Right lobe of liver (tissue), 4 donors: Measurements from ENCODE around the gene MTFMT.

ENCODE experiments used
- POLR2A ChIP-seq: fragments of 450-650 bp; IDR thresholded peaks from one replicate; pipeline ENCODE4 v1.6.1; 2017; ENCODE audit warnings: antibody characterized with exemption, mild to moderate bottlenecking
- TF ChIP-seq, protein P1 (sequence below), 4 donors: fragments of 200-600 bp in 3 of 4; fragments of 450-650 bp in 1 of 4; IDR thresholded peaks; one replicate each; pipeline versions ENCODE4 v1.5.1 to v1.8.0; 2016 to 2022; ENCODE audit warnings: antibody characterized with exemption in 4 of 4, mild to moderate bottlenecking in 2 of 4
- donor health status: DM: no; HTN: no; CAD: no.
- donor health status: DM: no; HTN: no; CAD: no.
- donor health status: DM: no; HTN: yes; CAD: no.

DNA sequence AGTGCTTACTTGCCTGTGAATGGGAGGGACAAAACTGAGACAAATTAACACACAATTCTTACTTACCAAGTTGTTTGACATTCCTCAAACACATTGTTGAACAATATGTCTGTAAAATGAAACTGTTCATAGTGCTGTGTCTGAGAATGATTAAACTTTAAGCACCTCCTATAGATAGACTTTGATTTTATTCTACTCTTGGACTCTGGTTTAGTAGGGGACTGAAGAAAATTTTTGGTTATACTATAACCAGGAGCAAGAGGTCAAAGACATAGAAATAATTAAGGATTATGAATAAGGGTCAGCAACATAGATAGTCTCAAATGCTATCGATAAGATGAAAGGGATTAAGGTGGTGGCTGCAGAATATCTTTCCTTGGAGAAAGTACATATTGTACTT, 7.9 kb upstream of the MTFMT start:
- TF ChIP-seq, protein P1, sequence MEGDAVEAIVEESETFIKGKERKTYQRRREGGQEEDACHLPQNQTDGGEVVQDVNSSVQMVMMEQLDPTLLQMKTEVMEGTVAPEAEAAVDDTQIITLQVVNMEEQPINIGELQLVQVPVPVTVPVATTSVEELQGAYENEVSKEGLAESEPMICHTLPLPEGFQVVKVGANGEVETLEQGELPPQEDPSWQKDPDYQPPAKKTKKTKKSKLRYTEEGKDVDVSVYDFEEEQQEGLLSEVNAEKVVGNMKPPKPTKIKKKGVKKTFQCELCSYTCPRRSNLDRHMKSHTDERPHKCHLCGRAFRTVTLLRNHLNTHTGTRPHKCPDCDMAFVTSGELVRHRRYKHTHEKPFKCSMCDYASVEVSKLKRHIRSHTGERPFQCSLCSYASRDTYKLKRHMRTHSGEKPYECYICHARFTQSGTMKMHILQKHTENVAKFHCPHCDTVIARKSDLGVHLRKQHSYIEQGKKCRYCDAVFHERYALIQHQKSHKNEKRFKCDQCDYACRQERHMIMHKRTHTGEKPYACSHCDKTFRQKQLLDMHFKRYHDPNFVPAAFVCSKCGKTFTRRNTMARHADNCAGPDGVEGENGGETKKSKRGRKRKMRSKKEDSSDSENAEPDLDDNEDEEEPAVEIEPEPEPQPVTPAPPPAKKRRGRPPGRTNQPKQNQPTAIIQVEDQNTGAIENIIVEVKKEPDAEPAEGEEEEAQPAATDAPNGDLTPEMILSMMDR (IDR thresholded peaks at IDR 0.05): no peak
- TF ChIP-seq POLR2A: no peak
